ENCODE results near the gene MEA1.

DNA sequence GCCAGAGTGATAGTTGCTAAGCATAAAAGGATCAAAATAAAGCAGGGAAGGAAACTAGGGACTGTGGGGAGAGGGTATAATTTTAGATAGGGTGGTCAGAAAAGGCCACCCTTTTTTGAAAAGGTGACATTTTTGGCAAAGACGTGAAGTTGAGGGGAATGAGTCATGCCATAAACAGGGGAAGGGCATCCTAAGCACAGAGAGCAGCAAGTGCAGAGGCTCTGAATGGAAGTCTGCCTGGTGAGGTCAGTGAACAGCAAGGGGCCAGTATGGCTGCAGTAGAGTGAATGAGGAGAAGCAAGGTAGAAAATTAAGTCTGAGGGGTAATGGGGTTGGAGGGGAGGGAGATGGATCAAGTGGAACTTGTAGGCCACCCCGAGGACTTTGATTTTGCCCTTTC lies 48.1 kb upstream of the MEA1 start:
- TF ChIP-seq, protein P1, sequence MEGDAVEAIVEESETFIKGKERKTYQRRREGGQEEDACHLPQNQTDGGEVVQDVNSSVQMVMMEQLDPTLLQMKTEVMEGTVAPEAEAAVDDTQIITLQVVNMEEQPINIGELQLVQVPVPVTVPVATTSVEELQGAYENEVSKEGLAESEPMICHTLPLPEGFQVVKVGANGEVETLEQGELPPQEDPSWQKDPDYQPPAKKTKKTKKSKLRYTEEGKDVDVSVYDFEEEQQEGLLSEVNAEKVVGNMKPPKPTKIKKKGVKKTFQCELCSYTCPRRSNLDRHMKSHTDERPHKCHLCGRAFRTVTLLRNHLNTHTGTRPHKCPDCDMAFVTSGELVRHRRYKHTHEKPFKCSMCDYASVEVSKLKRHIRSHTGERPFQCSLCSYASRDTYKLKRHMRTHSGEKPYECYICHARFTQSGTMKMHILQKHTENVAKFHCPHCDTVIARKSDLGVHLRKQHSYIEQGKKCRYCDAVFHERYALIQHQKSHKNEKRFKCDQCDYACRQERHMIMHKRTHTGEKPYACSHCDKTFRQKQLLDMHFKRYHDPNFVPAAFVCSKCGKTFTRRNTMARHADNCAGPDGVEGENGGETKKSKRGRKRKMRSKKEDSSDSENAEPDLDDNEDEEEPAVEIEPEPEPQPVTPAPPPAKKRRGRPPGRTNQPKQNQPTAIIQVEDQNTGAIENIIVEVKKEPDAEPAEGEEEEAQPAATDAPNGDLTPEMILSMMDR (IDR thresholded peaks at IDR 0.05; ENCODE audit: low read depth, low read length, missing input control) = no peak
- TF ChIP-seq FOXA2 (IDR thresholded peaks at IDR 0.05) (no peak), YY1 (IDR thresholded peaks at IDR 0.05) (no peak)
